ENCODE measurements around the gene FLT3. TPM values are rescaled to one million over a fixed set of nuclear protein-coding genes. Genes with fewer than 3 reads are reported as not detected.

FLT3 gene
- total RNA-seq, 2 experiments from 2014 or later, result not detected

- no peaks in the 10 kb centered on the region for H3K9me3 Mint-ChIP-seq
- no peak overlapping the region for H3K27ac Mint-ChIP-seq
- CTCF ChIA-PET, result interaction anchor here (0.7 to 5.5 kb wide), 7 partner anchors 9 to 153 kb away, joined by 3 to 25 read pairs (median 4); no protein-coding TSS in a partner anchor
- H3K4me3 Mint-ChIP-seq, result no peak overlapping the region
- POLR2A ChIA-PET, result interaction anchor here (0.6 to 1.2 kb wide), 3 partner anchors 17 to 60 kb away, joined by 3 to 4 read pairs (median 3); no protein-coding TSS in a partner anchor
- no peak for DNase-seq
- no peaks in the 10 kb centered on the region for H3K36me3 Mint-ChIP-seq (ENCODE audit: low read depth)
- no peak for ATAC-seq
- TF ChIP-seq, protein P1, sequence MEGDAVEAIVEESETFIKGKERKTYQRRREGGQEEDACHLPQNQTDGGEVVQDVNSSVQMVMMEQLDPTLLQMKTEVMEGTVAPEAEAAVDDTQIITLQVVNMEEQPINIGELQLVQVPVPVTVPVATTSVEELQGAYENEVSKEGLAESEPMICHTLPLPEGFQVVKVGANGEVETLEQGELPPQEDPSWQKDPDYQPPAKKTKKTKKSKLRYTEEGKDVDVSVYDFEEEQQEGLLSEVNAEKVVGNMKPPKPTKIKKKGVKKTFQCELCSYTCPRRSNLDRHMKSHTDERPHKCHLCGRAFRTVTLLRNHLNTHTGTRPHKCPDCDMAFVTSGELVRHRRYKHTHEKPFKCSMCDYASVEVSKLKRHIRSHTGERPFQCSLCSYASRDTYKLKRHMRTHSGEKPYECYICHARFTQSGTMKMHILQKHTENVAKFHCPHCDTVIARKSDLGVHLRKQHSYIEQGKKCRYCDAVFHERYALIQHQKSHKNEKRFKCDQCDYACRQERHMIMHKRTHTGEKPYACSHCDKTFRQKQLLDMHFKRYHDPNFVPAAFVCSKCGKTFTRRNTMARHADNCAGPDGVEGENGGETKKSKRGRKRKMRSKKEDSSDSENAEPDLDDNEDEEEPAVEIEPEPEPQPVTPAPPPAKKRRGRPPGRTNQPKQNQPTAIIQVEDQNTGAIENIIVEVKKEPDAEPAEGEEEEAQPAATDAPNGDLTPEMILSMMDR (IDR thresholded peaks at IDR 0.05), result no peak
- peaks cover 78% of the 10 kb centered on the region for H3K27me3 Mint-ChIP-seq
- peaks cover 12% of the 10 kb centered on the region for H3K4me1 Mint-ChIP-seq (ENCODE audit: low read depth)
- intact Hi-C loops (cut with micrococcal nuclease), result no loop called here
These were observed 124.6 kb downstream of the FLT3 start for GRCh38 chr13:27975564-27976361.

DNA sequence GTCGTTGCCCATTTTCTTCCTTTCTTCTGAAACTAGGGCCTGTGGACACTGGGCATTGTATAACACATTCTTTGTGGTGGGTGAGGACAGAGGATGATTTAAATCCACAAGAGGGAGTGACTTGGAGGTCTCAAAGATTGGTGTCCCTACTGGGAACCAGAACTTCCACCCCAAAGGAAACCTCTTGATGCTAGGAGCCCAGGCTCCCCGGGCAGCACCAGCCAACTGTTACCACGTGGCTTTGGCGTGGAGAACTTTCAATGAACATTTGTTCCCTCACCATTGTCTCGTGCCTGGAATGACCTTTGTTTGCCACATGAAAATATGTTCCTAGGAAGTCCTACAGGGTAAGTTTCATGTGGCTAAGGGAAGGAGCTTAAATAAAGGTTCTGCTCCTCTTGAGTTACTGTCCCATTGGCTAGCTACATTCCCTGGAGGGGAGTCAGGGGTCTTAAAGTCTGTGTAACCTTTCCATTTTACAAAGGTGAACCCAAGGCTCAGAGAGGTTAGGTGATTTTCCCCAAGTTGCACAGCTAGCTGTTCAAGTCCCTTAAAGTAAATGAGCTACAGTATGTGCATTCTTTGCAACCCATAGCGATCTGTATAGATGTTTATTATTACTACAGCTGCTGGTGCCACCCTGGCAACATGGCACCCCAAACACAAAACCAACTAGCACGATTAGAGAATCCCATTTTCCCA, 126.3 kb downstream of the FLT3 start:
- Mint-ChIP-seq H3K9me3 (no peaks in the 10 kb centered on the region), H3K27ac (no peak overlapping the region), H3K4me3 (no peak overlapping the region), H3K36me3 (ENCODE audit: low read depth) (no peaks in the 10 kb centered on the region), H3K27me3 (peaks cover 77% of the 10 kb centered on the region), H3K4me1 (ENCODE audit: low read depth) (peaks cover 17% of the 10 kb centered on the region)
- no peak for DNase-seq
- POLR2A ChIA-PET, result no interaction called here
- TF ChIP-seq, protein P1 (IDR thresholded peaks at IDR 0.05), result no peak
- intact Hi-C loops (cut with micrococcal nuclease), result no loop called here
- ATAC-seq, result no peak
- CTCF ChIA-PET, result interaction anchor here (1.0 to 5.5 kb wide), 6 partner anchors 20 to 612 kb away, joined by 3 to 25 read pairs (median 4); no protein-coding TSS in a partner anchor

GRCh38 chr13:27973291-27973690, 127.1 kb downstream of the FLT3 start:
- H3K27ac Mint-ChIP-seq, result no peak overlapping the region
- DNase-seq (no peak), ATAC-seq (no peak)
- no peak overlapping the region for H3K4me3 Mint-ChIP-seq
- no peaks in the 10 kb centered on the region for H3K9me3 Mint-ChIP-seq
- intact Hi-C loops (cut with micrococcal nuclease), result no loop called here
- peaks cover 71% of the 10 kb centered on the region for H3K27me3 Mint-ChIP-seq
- TF ChIP-seq, protein P1 (IDR thresholded peaks at IDR 0.05), result no peak
- H3K4me1 Mint-ChIP-seq (ENCODE audit: low read depth), result peaks cover 17% of the 10 kb centered on the region
- ChIA-PET CTCF (interaction anchor here (1.2 to 7.0 kb wide), 4 partner anchors 11 to 146 kb away, joined by 4 to 46 read pairs (median 17); no protein-coding TSS in a partner anchor), POLR2A (interaction anchor here (1.0 kb wide), 1 partner anchor 250 kb away, joined by 3 read pairs; no protein-coding TSS in a partner anchor)
- H3K36me3 Mint-ChIP-seq (ENCODE audit: low read depth), result no peaks in the 10 kb centered on the region

- Mint-ChIP-seq H3K9me3 (no peaks in the 10 kb centered on the region), H3K4me1 (ENCODE audit: low read depth) (peaks cover 21% of the 10 kb centered on the region), H3K27me3 (peaks cover 77% of the 10 kb centered on the region), H3K27ac (no peak overlapping the region), H3K36me3 (ENCODE audit: low read depth) (no peaks in the 10 kb centered on the region), H3K4me3 (no peak overlapping the region)
- POLR2A ChIA-PET, result interaction anchor here (1.0 kb wide), 1 partner anchor 249 kb away, joined by 3 read pairs; no protein-coding TSS in a partner anchor
- CTCF ChIA-PET, result interaction anchor here (2.1 to 7.0 kb wide), 3 partner anchors 12 to 145 kb away, joined by 9 to 46 read pairs (median 25); no protein-coding TSS in a partner anchor
- TF ChIP-seq, protein P1 (IDR thresholded peaks at IDR 0.05), result no peak
- intact Hi-C loops (cut with micrococcal nuclease), result no loop called here
- ATAC-seq, result no peak
- DNase-seq, result no peak
These were observed 127.9 kb downstream of the FLT3 start for GRCh38 chr13:27972478-27972820.
